OCI-LY1 (cell line): ENCODE data around the gene ZNF407.

Source experiments
- CTCF ChIP-seq: fragments of 200-600 bp; sonication (generic), shearing (Covaris generic); IDR thresholded peaks from 2 replicates; pipeline ENCODE4 v1.5.1; 2017; ENCODE audit warnings: mild to moderate bottlenecking, antibody characterized with exemption, low read length, moderate library complexity, mixed read lengths
- EZH2 ChIP-seq: fragments of 200-600 bp; sonication (generic), shearing (Covaris generic); IDR thresholded peaks from 2 replicates; pipeline ENCODE4 v1.8.0; 2017; ENCODE audit warnings: borderline replicate concordance, mixed run types, mild to moderate bottlenecking, antibody characterized with exemption, low read length, moderate library complexity, mixed read lengths

- TF ChIP-seq CTCF (no peak), EZH2 (no peak)
Measured at GRCh38 chr18:75101916-75102315, 504.2 kb downstream of the ZNF407 start.
